HG03103 (cell line): Measurements from ENCODE around the gene NR1D2.
"Not testable (repeated sequence)": the region's sequence is repeated elsewhere in the genome, so short reads cannot be mapped to it uniquely, and the experiment has no call there.

Experiments used
- ATAC-seq: cut with Tn5 transposase; IDR thresholded peaks from one replicate; pipeline ENCODE4 v1.9.1; 2021; ENCODE audit warnings: low read depth; ENCODE audit not compliant: unreplicated experiment

The NR1D2 gene

GRCh38 chr3:23944861-23945662 lies at the start of gene NR1D2:
NR1D2 (plus strand) TSS chr3:23945286; CDS start chr3:23945579, 293 bp downstream.
- ATAC-seq: peak; percentile 50

DNA sequence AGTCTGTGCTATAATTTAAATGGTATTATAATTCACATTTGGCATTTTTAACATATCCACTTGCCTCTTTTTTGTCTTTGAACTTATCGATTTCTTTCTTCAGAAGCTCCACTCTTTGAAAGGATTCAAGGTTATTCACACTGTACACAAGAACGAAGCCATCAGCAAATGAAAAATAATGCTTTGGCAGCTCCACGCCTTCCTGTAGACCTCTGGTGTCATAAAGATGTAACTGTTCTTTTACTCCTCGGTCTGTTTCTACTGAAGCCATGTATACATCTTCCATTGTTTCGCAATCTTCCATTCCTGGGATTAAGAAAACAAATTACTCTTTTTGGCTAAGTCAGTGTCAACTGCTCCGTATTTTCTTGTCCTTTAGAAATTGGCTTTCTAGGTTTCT lies 44.3 kb upstream of the NR1D2 start:
- ATAC-seq: no peak

DNA sequence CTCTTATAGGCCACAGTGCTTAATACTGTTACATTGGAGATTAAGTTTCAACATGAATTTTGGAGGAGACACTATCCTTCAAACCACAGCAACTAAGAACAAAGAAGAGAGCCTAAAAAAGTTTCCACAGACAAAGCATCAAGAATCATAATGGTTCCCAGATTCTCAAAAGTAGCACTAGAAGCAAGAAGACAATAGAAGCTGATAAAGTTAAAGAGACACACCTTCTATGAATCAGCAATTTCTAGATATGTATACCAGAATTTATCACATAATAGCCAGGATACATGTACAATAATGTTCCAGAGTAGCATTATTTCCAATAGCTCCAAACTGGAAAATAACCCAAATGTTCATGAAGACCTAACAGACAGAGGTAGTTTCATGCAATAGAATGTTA lies 40.5 kb upstream of the NR1D2 start:
- ATAC-seq: no peak

- no peak for ATAC-seq
Measured at GRCh38 chr3:23909341-23909740, 35.7 kb upstream of the NR1D2 start.

DNA sequence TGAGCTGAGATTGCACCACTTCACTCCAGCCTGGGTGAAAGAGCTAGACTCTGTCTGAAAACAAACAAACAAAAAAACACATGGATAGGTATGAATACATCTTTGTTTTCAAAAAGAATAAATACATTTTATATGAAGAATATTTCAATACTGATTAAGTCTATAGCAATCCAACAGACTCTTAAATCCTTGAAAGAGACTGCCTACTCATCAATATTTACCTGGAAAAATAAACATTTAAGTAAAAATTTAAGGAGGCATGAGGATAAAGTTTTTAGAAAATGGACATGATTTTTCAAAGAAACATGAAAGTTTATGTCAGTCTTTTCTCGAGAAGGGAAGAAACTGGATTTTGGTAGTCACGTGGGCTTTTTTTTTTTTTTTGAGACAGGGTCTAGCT lies 33.7 kb upstream of the NR1D2 start:
- no peak for ATAC-seq

DNA sequence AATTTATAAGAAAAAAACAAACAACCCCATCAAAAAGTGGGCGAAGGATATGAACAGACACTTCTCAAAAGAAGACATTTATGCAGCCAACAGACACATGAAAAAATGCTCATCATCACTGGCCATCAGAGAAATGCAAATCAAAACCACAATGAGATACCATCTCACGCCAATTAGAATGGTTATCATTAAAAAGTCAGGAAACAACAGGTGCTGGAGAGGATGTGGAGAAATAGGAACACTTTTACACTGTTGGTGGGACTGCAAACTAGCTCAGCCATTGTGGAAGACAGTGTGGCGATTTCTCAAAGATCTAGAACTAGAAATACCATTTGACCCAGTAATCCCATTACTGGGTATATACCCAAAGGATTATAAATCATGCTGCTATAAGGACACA lies 32.8 kb upstream of the NR1D2 start:
- not testable (repeated sequence) for ATAC-seq

GRCh38 chr3:23913182-23913581 lies 31.9 kb upstream of the NR1D2 start:
- no peak for ATAC-seq

DNA sequence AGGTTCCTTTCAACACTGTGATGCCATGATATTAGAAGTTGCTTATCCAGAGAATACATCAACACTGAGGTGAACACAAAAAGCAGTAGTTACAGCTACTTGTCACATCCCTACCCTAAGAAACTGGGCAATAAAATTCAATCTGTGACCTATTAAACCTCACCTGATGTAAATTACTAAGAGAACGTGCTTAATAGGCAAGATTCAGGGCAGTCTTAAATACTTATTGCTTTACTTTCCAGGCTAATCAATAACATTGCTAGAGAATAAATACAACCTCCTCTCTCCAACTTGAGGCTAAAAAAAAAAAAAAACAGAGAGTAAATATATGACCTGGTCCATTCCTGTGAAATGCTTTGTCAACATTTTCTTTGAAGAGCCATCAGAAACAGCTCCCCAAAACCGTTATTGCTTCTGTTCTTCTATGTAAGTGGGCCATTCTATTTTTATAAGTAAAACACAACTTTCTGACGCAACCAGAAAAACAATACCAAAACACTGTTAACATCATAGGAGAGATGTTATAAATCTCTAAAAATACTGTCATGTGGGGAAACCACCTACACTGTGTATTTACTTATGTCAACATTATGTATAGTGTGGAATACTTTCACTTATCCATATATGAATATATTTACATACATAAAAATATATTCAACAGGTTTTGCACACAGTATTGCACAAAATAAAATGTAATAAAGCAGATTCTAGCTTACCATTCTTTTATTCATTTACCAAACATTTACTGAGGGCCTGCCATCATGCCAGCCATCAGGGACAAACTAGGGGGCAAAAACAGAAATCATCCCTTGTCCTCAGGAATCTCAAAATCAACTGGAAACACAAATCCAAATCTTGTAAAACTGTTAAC lies 31.0 kb upstream of the NR1D2 start:
- no peak for ATAC-seq

DNA sequence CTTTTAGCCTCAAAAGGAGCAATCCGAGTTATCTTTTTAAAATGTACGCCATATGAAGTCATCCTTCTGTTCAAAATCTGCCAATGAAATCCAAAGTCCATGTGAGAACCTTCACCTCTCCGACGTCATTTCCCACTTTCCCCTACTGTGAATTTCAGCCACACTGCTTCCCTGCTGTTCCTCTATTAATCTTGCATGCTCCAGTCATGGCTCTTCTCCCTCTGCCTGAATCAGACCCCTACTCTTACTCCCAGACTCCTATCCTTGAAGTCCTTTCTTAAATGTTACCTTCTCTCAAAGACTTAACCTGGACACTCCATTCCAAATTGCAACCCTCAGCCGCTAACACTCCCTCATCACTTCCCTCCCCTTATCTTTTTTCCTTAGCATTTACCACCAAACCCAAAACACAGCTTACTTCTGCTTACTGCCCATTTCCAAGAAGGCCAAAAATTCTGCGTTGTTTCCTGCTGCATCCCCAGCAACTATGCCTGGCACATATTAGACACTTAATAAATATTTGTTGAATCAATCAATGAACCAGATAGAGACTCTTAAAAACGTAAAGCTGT lies 29.5 kb upstream of the NR1D2 start:
- no peak for ATAC-seq

GRCh38 chr3:23916152-23916885 lies 28.8 kb upstream of the NR1D2 start:
- peak; percentile 34 for ATAC-seq

DNA sequence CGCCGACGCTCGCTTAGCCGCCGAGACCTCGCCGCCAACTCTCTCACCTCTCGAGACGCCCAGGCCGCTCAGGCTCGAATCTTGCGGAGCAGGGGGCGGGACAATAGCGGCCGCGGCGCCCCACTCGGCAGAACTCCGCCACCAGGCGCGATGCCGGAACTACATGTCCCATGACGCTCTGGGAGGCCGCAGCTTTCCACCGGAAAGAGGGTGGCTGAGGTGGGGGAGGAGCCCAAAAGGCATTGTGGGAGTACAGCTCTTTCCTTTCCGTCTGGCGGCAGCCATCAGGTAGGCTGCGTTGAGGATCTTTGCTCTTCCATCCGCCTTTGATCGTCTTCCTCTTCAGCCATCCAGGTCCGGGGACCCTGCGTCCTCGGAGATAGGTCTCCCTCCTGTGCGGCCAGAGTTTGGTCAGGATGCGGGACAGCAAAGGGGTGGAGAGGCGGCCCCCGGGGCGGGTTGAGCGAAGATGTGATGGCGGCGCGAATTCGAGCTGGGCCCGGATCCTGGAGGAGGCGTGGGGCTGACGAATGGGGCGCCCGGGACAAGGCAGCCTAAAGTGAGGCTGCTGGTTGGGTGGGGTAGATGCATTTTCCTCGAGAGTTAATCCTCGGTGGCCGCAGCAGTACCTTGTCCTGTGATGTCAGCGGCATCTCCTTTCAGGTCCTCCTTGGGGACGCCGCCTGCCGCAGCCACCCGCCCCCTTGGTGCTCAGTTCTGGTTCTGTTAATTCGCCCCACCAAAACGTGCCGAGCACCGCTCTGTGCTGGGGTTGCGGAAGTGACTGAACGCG lies 28.0 kb upstream of the NR1D2 start, which contains the start of the genes NKIRAS1 and RPL15:
Gene NKIRAS1, minus strand, starts transcription at position 105 of the 793 bp plus-strand sequence. CDS start 6,086 bp downstream, outside the sequence.
Gene RPL15, plus strand, starts transcription at position 247 of the 793 bp plus-strand sequence. CDS start 728 bp downstream, outside the sequence.
- ATAC-seq: peak; percentile 90

DNA sequence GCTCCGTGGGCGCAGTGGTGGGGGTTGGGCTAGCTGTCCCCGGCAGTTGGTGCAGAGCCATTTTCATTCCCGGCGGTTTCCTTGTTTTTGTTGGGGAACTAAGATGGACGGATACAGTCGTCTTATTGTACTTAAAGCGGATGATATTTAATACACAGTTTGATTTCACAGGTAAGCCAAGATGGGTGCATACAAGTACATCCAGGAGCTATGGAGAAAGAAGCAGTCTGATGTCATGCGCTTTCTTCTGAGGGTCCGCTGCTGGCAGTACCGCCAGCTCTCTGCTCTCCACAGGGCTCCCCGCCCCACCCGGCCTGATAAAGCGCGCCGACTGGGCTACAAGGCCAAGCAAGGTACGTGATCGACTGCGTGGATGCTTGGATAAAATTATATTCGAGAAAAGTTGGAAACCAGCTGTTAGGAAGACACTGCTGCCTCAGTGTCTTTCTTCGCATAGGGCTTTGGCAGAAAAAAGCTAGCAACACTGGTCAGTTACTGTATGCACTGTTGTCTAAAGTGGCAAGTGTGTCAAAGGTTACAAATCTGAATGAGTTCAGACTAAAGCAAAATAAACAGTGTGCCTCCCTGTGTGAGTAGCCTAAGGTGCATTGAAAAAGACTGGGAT lies 27.3 kb upstream of the NR1D2 start:
- ATAC-seq: not testable (repeated sequence)

DNA sequence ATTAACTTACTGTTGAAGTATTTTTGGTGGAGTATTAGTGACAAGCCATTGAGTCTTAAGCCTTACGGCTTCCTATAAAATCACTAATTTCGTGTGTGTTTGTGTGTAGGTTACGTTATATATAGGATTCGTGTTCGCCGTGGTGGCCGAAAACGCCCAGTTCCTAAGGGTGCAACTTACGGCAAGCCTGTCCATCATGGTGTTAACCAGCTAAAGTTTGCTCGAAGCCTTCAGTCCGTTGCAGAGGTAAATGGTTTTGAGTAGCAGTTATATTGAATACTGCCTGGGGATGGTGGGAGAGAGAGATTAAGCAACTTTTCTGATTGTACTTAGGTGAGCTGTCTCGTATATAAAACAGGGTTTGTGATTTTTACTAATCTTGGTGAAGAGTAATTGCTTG lies 26.8 kb upstream of the NR1D2 start:
- ATAC-seq: not testable (repeated sequence)

DNA sequence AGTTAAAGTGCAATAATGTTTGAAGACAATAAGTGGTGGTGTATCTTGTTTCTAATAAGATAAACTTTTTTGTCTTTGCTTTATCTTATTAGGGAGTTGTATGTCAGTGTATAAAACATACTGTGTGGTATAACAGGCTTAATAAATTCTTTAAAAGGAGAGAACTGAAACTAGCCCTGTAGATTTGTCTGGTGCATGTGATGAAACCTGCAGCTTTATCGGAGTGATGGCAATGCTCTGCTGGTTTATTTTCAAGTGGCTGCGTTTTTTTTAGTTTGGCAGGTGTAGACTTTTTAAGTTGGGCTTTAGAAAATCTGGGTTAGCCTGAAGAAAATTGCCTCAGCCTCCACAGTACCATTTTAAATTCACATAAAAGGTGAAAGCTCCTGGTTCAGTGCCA lies 25.5 kb upstream of the NR1D2 start:
- no peak for ATAC-seq

DNA sequence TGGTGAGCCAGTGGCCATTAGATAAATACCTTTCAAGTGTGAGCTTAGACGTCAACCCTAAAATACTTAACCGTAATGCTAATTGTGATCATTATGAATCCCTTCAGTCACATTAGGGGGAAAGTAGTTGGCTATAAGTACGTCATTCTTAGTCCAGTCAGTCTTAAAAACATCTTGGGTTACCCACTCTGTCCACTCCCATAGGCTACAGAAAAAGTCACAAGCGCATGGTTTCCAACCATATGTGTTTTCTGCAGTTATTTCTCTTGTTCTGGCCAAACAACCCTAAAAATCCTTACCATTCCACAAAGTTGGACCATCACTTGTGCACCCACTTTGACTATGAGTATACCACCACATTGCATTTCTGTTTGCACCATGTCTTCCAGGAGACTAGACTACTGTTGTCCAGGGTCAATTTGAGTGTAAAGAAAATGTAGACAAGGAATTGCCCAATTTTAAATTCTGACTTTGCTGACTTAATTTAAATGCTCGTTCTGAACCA lies 24.9 kb upstream of the NR1D2 start:
- ATAC-seq: no peak

DNA sequence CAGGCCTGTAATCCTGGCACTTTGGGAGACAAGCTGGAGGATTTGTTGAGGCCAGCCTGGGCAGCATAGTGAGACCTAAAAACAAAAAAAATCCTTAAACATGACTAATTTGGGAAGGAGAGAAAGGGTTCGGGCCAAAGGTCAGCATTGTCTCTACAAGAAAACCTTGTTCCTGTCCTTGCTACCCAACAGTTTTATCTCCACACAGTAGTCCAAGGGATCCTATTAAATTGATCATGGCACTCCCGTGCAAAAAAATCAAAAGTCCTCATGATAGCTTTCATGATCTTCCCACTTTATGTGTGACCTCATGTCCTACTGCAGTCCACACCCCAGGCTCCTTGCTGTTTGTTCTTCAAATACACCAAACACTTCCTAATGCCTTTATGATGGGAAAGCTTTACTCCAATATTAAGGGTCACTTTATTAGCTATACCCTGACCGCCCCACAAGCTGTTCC lies 24.0 kb upstream of the NR1D2 start:
- no peak for ATAC-seq

DNA sequence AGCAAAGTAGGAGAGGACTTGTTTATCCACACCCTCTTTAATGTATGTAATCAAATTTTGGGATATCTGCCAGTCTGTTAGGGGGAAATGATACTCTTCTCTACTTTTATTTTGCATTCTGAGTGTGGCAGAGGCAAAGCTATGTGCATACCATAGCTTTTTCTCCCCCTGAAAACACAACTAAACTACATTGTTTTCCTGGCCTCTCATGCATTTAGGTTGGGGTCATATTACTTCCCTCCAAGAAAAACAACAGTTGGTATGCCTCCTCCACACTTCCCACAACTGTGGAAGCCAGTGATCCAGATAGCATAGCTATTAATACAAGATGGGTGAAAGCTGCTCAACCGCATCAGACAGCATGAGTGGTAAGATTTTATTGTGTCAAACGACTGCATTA lies 21.3 kb upstream of the NR1D2 start:
- ATAC-seq: no peak

DNA sequence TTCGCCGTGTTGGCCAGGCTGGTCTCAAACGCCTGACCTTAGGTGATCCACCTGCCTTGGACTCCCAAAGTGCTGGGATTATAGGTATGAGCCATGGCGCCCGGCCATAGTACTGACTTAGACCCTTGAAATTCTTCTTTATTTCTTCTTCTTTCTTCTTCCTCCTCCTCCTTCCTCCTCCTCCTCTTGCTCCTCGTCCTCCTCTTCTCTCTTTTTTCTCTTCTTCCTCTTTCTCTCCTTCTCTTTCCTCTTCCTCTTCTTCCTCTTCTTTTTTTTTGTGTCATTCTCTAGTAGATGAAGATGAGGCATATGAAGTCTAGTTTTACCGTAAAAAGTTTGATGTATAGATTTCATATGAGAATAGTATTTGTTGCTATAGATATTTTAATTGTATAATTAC lies 18.8 kb upstream of the NR1D2 start:
- no peak for ATAC-seq

DNA sequence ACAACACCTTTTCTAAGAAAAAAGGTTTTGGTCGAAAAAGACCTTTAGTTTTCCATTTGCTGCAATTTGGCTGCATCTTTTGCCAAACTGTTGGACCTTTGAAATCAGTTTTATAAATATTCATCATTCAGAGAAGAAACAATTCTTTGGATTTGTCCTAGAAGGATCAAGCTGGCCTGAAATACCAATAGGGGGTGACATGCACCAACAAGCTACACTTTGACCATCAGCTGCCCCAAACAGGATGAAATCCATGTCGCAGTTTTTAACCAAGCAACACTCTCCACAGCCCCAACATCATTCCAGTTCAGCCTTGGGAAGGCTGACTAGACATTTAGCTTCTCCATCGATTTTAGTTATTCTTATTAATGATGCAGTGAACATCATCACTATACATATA lies 18.4 kb upstream of the NR1D2 start:
- no peak for ATAC-seq
